Stimulated activated CD8-positive, alpha-beta memory T cell treated with anti-CD3 and anti-CD28 coated beads, Interleukin-2, amount 100 ng/mL, for 48 hours (primary cell): ENCODE measurements around the gene SRGAP2B.
"Not testable (repeated sequence)": the region's sequence is repeated elsewhere in the genome, so short reads cannot be mapped to it uniquely, and the experiment has no call there.

ENCODE experiments used
- DNase-seq, 2 donors: peaks; one replicate each; pipeline ENCODE4 v3.0.0-alpha.2; 2020; ENCODE audit warnings: low read depth in 2 of 2

Gene SRGAP2B

DNA sequence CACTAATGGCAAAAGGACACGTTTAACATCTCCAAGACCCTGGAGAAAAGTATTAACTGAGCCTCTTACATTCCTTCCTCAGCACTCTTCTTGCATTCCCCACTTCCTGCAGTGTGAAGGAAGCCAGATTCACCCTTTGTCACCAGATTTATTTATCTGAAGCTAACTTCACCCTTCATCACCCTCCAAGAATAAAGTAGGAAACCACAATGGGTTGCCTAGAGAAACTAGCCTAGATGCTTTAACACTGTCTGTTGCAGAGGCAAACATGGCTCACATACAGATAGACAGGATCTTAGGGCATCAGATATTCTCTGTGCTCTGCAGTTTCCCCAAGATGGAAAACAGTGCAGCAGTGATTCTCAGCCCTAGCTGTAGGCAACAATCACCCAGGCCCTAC is 147.6 kb downstream of the SRGAP2B start:
- not testable (repeated sequence) for DNase-seq

DNA sequence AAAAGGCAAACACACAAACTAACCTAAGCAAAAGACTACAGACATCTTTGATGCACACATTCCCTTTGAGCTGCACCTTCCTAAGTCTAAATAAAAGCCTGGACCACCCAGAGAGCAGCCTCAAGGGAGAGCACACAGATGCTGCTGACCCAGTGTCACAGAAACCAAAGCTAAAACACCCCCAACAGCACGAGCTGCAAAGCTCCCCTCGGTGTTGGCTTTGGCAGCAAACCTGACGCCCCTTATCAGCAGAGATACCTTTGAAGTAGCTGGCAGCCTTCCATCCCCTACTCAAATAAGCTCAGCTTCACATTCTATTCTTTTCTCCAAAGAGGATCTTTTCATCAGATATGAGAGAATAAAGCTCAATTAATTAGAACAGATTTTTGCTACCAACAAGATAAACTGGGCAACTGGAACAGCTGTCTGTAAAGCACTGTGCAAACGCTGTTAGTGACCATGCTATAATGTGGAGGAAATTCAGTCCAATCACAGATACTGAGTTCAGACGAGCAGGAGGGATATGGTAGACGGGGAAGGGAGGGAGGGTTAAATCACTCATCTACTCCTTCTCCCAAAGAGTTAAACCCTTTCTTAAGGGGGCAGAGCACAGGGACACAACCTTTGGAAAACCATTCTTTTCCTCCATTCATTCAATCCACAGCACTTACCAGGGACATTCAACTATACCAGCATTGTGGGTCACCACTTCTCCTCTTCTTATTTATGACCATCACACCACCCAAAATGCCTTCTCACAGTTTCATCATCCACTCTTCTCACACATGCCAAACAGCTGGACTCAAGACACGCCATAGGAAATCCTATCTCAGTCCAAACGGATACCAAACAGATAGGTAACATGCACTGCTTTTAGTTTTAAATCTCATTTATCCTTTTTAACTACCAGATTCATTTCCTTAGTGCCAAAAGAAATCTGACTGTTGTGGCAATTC is 148.3 kb downstream of the SRGAP2B start:
- DNase-seq, result not testable (repeated sequence)

DNA sequence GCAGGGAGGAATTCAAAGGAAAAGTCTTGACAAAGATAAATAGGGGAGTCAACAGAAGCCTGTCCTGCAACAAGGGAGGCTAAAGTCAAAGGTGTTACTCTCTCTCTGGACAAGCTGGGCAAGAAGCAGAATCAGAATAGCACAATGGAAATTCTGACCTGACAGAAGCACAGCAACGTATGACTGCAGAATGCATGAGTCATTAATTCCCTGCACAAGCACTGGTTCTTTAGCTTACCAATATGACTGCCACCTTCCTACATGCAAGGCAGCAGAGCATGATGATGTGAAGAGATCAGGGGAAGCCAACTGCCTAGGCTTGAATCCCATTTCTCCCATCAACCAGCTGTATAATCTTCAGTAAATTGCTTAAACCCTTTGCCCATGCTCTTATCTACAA is 153.4 kb downstream of the SRGAP2B start:
- DNase-seq, result not testable (repeated sequence)

DNA sequence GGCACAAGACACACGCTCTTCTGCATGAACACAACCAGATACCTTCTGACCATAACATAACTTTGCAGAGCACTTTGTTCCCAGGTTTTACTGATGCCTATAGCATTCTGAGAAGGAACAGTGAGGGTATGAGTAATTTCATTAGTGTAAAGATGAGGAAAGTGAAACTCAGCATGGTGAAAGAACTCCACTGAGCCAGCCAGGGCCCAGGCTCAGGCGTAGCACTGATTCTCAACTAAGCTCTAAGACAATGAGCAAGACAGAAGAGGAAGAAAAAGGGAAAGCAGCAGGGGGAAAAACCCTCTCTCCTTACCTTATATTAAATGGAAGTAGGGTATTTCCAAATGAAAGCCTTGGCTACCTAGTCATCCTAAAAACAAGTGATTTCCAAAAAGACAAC is 155.1 kb downstream of the SRGAP2B start:
- not testable (repeated sequence) for DNase-seq

DNA sequence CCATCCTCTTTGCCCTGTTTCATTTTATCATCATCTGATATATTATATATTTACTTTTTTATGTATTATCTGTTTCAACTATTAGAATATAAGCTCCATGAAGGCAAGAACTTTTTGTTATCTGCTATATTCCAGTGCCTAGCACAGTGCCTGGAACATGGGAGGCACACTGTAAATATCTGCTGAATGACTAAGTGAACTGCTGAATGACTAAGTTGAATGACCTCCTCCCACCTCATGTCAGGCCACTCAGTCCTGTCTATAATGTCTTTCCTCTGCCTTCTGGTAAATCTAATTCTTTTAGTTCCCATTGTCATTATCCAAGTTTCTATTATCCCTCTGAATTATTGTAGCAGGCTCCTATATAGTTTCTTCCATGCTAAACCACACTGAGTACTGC is 156.5 kb downstream of the SRGAP2B start:
- DNase-seq, result not testable (repeated sequence)

DNA sequence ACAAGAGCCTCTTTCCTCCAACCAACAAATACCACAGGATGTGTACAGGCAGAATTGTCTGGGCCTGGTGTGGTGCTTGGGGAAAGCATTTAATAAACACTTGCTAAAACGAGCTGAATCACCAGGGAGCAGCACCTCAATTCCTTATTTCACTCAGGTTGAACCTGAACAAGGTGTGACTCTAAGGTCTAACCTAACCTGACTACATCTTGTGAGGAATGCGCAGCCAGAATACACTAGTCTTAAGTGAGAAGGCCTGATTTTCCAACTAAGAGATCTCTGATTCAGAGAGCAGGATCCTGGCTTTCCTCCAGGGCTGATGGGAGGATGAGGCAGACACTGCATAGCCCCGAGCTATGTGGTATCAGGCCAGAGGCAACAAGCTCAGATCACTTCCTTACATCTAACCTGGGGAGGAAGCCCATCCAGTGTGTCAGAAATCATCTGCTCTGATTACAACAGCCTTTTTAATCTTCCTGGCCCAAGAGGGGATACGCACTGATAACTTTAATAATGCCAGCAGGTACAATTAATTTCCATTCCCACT is 158.9 kb downstream of the SRGAP2B start:
- not testable (repeated sequence) for DNase-seq

DNA sequence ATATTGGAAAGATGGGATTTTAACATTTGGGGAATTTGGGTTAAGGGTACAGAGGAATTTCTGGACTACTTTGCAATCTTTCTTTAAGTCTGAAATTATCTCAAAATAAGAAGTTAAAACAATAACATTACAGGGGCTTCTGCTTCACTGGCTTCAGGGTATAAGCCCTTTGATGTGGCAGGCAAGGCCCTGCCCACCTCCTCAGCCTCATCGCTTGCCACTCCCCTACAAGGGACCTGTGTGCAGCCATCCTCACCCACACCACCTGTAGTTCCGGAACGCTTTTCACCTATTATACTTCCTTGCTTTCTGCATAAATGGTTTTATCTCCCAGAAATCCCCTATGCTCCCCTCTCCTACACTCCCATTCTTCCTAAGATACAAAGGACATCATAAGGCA is 159.8 kb downstream of the SRGAP2B start:
- not testable (repeated sequence) for DNase-seq

DNA sequence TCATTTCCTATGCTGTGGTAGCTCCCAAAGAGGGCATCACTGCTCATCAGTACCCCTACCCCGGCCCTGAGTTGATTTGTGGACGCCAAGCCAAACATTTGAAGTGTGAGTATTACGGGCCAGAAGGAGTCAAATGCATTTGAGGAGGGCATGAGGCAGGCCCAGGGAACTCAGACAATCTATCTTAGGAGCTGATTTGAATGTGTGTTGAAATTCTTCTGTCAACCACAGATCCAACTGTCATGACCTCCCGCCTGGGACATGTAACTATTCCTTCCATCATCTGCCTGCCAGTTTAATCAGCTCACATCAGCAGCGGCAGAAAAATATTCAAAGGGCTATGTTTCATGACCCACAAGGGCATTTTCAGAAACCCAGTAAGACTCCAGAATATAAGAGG is 162.1 kb downstream of the SRGAP2B start:
- DNase-seq, result not testable (repeated sequence)

DNA sequence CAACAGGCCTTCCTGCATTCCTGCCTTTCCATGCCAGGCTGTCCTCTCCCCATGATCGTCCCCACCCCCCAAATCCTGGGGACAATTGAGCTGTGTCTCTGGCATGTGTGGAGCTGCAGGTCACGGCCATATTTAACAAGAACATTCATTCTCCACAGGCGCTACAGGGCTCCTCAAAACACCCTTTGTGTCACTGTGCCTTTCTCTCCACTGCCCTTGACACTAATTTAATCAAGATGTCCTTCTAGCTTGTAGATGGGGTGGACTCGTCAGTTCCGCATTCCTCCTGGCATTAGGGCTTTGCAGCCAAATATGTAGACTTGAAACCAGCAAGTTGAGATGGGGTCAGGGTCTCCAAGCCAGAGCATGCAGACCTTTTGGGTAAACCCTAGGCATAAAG is 163.0 kb downstream of the SRGAP2B start:
- DNase-seq, result not testable (repeated sequence)

DNA sequence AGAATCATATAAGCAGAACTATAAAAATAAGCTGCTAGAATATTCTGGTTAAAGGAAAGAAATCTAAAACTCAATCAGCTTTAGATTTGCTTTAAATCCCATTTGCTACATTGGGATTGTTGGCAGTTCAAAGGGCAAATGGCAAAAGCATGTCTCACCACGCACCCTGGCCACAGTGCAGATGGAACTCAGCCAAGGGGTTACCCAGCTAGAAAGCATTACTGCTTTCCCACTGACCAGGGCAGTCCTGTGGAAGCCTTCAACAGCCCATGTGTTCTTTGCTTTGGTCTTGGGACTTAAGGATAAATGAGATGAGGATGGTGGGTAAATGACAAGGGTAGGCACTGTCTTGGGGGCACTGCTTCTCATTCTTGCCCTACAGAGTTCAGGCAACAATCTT is 163.6 kb downstream of the SRGAP2B start:
- DNase-seq, result not testable (repeated sequence)

DNA sequence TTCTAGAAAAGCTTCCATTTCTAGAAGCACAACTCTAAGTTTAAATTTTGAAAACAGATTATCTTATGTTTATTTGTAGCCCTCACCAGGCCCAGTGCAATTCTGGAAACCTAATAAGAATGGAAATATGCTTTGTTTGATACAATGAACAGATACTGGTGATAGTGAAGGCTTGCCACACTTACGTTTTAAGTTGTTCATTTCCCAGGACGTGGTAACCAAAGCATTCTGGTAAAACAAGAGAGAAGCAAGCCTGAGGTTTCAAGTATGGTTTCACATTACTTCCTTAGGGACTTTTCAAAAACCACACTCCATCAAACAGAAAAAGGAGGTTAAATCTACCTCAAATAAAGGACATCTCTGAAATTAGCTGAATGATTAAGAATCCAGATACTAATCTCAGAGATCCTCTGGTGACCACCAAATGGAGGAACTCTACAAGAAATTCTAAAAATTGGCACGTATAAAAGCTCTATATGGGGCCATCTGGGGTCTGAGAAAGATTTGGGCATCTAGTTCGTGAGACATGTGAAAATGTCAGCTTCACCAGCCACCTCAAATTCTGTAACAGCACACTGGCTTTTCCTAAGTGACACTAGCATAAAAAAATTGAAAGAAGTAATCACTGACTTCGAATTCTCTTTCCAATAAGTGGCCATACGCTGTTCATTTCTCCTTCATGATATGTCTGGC is 164.9 kb downstream of the SRGAP2B start:
- not testable (repeated sequence) for DNase-seq

DNA sequence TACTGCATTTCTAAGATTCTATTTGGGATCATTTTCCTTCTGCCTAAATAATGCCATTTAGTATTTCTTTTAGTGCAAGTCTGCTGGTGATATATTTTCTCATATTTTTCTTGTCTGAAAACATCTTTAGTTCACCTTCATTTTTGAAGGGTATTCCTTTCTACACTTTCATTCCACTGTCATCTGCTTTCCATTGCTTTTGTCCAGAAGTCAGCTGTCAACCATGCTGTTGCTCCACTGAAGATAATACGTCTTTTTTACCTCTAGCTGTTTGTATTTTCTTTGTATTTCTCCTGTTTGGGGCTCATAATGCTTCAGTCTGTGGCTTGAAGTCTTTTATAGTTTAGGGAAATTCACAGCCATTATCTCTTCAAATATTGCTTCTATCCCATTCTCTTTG is 167.8 kb downstream of the SRGAP2B start:
- not testable (repeated sequence) for DNase-seq

DNA sequence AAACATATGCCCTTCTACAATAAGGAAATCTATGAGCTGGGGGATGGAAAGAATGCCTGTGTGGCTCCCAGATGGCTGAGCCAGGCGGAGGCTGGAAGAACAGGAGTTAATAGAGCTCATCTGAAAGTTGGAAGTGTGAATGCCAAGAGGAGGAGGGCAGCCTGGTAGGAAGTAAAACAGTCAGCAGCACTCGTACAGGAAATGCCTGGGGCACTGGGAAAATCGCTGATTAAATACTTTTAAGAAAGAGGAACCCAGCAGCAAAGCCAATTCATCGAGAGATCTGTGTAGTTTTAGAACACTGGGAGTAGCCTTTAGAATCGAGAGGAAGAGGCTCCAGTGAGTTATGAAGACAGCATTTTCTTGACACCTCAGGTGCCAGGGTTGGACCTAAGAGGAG is 171.5 kb downstream of the SRGAP2B start:
- DNase-seq, result not testable (repeated sequence)

DNA sequence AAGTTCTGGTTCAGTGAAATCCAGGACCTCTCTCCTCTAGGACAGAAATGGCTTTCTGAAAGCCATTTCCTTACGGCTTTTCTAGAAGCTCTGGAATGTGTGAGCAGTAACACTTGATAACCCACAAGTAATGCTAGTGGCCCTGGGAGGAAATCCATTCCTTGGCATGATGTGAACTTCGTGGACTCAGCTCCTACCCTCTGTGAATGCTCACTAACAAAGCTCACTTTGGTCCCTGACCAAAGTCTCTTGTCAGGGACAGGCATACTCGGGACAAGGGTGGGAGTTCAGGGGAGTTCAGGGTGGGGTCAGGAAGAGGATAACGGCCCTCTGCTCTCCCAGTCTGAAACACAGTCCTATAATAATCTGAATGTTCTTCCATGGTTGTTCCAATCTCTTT is 172.3 kb downstream of the SRGAP2B start:
- not testable (repeated sequence) for DNase-seq

DNA sequence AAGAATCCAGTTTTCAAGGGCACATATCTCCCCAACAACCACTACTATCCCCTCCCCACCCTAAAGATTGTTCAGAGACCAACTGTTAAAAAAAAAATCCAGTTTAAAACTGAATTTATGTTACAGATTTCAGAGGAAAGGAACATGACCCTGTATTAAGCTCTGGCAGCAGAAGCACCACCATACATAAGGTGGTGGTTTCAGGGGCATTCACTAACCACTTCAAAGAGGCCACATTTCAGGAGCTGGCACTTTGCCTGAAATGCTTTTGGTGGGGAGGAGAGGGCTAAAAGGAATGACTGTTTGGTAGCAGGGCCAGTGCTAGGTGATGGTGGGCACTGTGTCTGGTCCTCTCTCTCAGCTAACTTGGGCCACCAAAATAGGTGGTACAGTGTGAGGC is 176.0 kb downstream of the SRGAP2B start:
- not testable (repeated sequence) for DNase-seq

DNA sequence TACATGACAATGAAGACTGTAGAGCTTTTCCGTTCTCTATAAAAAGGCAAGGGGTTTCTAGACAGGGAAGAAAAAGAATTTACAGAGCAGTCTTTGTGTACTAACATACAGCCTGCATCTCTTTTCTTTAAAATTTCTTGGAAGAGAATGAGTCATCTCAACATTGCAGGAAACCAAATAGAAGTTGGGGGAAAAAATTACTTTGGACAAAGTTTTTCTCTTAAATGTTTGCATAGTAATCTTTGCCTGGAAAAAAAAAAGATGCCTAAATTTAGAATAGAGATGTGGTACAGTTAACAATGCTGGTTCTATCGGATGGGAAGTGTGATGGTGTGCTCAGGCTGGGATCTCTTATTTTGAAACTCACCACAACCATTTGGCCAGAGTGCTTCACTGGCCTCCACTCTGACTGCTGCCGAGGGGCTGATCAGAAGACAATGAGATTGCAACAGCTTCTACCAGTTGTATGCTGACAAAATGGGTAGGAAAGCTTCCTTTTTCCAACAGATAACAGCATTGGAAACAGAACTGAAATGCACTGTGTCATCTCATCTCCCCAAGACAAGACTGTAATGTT is 177.0 kb downstream of the SRGAP2B start:
- DNase-seq, result not testable (repeated sequence)

DNA sequence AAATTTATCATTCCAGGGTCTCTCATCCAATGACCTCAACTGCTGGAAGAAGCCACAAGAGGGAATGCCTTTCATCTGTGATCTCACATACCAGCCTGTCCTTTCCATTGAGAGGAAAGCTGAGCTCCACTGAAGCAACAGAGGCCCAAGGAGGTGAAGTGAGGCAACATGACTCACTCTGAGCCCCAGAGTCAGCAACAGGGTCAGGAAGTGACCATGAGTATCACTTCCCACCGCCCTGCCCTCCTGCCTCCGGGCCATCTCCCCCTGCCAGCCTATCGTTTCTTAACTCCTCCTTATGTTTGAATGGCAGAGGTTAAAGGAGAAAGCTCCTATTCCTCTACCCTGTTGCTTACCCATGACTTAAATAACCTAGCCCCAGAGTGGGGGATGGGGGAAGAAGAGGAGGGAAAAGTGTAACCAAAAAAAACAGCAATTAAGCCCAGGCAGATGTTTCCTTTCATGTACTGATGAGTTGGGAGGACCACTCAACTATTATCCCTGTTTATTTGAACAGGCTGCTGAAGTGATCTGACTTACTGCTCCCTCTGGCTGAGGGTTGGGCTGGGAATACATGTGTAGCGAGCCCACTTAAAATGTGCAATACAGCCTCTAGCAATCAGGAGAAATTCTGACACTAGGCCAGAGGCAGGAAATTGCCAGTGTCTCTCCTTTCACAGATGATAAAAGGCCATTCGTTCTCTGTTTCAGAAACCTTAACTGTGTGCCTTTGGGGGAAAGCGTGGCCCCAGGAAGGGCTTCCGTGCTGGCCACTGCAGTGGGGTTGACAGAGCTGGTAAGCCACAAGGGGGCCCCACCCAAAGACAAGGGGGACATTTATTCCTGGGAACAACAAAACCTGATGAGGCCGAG is 177.7 kb downstream of the SRGAP2B start:
- DNase-seq, result not testable (repeated sequence)

DNA sequence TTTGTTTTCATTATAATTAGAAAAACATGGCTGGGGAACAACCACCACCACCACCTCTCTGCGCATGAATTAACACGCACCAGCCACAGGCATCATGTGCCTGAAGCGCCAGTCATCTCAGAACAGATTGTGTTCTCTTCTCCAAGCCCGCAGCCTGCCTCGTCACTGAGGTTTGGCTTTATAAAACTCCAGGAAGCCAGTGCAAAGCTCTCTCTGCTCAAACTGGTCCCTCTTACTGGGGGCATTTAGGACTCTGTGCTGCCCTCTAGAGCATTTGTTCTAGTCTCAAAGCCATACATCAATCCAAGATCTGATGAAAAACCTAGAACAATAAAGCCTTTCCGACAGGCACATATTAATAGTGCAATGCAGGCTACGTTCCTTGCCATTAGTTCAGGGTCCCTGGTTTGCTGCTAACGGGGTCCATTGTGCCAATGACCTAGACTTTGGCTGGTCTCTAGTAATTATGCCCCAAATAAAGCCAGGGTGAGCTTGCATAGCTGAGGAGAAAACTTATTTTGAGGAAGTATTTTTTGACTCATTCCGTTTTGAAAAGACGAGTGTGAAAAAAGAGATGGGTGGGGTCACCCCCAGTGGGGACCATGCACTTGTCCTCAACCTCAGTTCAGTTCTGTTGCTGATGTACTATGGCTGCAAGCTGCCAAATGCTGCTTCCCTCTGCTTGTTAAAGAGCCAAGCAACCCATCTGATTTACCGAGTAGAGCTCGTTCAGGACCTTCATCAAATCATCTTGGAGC is 181.0 kb downstream of the SRGAP2B start:
- not testable (repeated sequence) for DNase-seq

DNA sequence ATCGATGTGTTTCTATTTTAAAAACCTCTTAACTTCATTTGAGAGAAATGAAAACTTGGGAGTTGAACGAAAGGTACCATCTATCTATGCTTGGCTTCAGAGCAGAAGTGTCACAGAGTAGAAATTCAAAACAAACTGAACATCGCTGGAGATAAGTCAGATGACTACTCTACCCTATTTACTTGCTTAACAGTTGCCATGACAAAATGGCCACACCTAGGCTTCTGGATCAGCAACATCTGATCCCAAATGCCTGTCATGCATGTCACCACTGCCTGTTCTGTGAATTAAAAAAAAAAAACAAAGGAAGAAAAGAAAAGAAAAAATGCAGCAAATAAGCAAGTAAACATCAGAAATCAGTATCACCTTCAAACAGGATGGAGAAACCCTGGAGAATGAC is 181.7 kb downstream of the SRGAP2B start:
- DNase-seq, result not testable (repeated sequence)

DNA sequence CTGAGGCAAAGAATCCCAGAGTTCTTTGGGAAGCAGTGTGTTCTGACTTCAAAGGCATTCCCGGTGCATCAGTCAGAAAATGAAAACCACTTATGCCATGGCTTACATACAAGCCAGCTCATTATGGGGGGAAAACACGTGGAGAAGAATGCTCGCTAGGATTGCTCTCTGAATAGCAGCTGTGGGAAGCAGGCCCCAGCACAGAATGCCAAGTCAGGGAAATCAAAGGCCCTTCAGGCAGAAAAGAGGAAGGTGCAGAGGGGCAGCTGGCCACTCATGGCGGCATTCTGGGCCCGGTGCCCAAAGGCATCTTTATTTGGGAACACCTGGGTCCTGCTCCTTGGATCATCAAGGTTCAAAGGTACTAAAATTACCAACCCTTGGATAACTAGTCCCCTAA is 184.4 kb downstream of the SRGAP2B start:
- not testable (repeated sequence) for DNase-seq
